Activated T-cell treated with anti-CD3 and anti-CD28 coated beads, Interleukin-2, amount 50 U/mL, for 1 hour (primary cell): ENCODE results near the gene APOBEC3G.

Experiments
- DNase-seq: peaks from one replicate; pipeline ENCODE4 v3.0.0-alpha.2; 2020

APOBEC3G gene

DNA sequence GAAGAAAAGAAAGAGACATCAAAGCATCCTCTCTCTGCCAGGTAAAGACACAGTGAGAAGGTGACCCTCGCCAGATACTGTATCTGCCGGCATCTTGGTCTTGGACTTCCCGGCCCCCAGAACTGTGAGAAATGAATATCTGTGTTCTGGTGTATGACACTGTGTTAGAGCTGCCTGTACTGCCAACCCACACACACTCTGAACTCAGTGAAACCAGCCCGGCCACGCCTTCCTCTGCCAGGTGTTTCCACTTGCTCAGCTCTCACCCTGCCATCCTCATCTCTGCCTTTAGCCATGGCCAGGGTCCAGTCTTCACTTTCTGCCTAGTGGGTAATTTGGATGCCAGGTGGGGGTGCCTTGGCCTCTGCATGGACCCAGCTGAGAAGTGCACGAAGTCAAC lies 51.4 kb downstream of the APOBEC3G start:
- no peak for DNase-seq

DNA sequence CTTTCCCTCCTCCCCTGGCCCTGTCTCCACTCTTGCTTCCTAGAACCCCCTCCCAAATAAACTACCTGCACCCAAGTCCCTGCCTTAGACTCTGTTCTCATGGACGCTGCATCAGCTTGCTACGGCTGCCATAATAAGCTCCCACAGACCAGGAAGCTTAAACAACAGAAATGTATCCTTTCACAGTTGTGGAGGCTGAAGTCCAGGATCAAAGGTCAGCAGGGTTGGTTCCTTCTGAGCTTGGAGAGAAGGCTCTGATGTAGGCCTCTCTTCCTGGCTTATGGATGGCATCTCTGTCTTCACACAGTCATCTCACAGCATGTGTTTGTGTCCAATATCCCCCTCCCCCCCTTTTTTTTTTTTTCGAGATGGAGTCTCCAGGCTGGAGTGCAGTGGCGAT lies 52.0 kb downstream of the APOBEC3G start:
- DNase-seq, result no peak

DNA sequence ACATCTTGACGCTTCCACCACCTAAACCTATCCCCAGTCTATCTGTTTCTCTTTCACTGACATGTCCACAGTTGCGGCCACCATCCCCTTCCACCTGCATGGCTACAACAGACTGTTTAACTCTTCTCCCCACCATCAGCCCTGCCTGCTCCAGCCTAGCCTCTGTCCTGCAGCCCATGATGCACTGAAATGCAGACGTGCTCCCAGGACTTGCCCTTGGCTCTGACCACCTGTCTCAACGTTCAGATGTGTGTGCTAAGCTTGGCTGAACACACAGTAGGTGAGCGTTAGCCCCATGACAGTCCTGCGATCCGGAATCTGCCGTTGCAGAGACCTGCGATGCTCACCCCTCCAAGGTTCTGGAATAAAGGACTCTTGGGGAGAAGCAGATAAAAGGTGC lies 52.7 kb downstream of the APOBEC3G start:
- DNase-seq, result no peak

DNA sequence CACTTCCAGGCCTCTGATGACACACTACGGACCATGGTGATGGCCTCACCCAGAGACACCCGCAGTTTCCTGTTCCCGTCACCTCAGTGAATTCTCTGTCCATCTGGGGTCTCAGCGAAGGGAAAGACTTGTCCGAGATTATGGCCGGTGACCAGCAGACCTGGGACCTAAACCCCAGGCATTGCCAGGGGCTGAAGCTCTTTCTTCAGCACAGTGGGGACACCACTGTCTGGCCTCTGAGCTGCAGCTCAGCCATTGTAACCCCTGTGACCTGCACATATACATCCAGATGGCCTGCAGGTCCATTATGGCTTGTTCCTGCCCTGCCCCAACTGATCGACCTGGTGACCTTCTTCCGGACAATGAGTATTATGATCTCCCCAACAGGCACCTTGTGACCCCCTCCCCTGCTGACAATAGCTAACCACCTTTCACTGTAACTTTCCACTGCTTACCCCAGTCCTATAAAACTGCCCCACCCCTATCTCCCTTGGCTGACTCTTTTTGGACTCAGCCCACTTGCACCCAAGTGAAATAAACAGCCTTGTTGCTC lies 53.2 kb downstream of the APOBEC3G start:
- DNase-seq, result peak; percentile 1

DNA sequence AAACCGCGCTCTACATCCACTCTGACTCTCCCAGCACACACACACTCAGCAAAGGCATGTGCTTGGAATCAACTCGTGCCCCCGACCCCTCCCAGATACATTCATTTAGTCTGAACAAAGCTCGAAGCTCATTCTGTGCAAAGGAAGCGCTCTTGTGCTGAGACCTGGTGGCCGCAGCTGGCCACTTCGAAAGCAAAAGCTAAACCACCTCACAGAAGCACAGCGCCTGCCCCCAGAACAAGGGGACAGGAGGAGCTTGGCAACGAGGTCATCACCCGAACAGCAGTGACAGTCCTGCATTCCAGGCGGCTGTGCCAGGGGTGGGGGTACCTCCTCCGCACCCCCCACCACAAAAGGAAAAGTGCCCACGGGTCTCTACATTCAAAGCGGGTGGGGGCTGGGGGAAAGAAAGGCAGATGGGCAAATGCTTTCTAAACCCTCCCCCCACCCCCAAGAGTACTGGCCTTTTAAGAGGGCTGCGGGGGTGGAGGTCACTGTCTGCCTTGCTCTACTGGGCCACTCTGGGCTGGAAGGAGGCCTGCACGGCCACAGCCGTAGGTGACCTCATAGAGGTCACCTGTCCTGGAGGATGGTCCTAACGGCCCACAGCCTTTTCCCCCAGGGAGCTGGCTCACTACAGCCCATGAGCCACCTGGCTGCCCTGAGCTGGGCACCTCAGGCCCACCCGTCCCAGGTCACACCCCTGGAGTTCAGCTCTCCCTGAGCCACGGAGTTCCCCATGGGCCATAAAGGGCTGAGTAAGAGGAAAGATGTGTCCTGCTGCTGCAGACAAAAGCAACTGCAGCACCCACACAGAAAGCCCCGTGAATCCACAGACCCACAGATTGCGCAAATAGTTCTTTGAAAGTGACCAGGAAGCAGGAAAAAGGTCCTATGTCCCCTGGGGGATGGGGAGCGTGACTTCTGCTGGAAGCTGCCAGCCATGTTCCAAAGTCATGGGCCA lies 54.1 kb downstream of the APOBEC3G start:
- DNase-seq, result no peak

DNA sequence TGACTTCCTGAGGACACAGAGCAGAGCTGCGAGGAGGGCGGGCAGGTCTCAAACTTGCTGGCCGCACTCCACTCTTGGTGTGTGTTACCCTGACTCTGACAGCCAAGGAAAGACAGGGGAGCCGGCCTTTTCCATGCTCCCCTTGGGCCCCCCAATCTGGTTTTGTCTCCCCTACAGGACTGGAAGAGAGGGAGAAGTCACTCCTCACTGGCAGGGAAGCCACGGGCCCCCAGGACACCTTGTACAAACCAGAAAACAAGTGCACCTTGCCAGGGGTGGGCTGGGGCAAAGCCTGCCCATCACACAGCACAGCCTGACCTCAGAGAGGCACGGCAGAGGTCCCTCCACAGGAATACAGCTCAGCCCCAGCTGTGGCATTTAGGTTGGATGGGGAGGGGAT lies 55.2 kb downstream of the APOBEC3G start:
- no peak for DNase-seq

DNA sequence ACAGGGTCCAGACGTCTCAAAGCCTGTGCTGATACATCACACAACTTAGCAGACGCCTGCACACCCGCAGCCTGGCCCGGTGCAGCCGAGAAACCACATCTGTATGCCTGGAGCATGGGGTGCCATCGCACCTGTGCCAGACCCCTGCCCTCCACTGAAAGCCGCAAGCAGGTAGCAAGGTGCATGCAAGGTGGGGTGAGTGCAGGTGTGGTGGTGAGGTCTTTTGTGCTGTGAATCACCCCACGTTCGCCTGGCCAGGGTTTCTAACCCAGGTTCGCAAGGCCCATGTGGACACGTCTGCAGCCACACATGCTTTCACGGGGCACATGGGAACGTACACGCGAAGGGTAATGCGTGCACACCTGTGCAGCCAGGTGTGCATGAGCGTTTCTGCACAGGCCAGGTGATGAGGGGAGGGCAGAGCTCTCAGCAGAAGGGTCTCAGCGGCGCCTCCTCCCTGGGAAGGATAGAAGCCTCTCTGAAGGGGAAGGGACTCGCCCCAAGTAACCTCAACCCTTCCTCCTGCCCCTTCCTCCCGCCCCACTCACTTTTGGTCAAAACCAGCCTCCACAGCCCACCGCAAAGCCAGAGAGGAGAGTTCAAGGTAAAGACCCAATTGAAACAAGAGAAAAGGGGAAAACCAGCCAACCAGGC lies 55.9 kb downstream of the APOBEC3G start:
- DNase-seq, result no peak

DNA sequence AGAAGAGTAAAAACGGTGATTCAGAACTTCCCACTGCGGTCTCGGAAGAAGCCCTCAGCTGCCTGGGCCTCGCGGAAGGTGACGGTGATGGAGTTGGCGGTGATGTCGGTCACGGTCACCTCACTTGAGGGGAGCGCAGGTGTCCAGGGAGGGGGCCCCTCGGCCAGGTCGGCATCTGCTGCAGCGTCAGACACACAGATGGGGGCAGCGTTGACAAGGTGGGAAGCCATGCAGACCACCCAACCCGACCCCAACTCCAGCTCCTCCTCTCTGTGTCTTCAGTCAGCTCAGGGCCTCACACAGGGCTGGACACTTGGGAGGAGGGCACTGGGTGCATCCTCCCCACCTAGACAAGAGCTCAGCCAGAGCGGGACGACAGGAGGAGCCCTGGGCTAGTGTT lies 56.8 kb downstream of the APOBEC3G start:
- no peak for DNase-seq

DNA sequence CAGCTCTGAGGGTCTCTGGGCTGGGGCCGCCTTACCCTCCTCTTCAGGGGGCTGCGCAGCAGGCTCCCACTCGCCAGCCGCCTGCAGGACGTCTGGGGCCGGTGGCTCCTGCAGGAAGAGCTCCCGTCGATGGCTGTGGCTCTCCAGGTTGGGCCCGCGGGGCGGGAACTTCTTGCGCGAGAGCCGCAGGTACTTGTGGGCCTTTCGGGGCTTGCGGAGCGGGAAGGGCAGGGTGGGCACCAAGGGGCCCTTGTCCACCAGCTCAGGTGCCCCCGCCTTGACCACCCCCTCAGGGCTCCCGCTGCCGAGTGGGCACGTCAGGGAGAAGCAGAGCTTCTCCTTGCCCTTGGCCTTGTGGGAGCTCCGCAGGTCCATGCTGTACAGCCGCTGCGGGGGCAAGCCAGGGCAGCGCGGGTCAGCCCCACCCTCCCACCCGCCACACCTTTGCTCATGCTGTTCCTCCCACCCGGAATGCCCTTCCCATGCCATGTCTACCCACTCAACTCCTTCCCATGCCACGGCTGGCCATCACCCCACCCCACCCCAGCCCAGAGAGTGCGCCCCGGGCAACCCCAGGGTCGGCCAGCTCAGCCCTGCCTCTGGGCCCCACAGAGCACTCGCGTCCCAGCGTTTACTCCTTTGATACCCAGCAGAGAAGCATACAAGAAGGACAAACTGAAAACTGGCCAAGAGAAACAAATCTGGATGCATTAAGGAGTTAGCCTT lies 57.5 kb downstream of the APOBEC3G start:
- no peak for DNase-seq

DNA sequence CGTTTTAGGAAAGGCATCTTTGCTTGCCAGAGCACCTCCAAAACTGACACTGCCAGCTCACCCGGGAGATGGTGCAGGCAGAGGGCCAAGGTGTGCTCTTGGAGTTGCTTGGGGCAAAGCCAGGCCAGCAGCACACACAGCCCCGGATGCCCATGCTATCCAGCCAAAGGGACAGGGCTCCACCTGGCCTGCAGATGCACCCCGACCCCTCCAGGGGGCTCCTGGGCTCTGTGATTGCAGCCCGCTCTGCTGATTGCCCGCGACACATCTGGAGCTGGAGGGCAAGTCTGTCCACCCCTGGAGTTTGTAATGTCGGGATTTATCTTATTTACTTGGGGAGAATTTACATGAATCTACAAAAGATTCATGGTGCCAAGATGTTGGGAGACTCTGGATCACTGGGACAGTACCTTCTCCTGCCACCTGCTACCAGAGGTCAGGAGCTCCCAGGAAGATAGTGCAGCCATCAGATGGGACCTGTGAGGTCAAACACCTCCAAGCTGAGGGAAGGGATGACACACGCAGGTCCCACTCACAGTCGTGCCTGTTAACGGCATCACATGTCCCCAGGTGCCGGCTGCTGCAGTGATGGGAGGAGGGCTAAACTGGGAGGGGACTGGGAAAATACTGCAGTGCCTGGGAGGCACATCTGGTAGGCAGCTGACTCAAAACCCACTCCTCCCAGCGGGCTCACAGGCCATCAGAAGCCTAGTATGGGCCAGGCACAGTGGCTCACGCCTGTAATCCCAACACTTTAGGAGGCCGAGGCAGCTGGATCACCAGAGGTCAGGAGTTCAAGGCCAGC lies 58.2 kb downstream of the APOBEC3G start:
- peak; percentile 49 for DNase-seq

DNA sequence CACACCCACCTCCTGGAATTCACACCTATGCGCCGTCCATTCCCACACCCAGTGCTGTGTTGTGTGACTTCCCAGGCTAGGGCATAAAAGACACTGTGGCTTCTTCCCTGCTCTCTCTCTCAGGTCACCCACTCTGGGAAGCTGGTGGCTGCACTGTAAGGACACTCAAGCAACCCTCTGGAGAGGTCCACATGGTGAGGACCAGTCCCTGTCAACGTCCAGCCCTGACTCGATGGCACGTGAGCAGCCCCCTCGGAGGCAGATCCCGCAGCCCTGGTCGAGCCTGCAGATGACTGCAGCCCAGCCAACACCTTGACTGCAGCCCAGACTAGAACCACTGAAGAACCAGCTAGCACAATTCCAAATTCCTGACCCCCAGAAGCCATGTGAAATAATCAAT lies 59.2 kb downstream of the APOBEC3G start:
- DNase-seq, result peak; percentile 9
